SU-DHL-6 (cell line): Measurements from ENCODE around the gene STK32B.

Source experiments
- H2AFZ ChIP-seq: fragments of 200-600 bp; sonication (generic); 2 replicates; pipeline ENCODE4 v1.6.1; 2014; ENCODE audit warnings: low read depth, mild to moderate bottlenecking, moderate library complexity, mixed read lengths, antibody characterized with exemption, low read length; ENCODE audit not compliant: severe bottlenecking
- H3F3A ChIP-seq: fragments of 200-600 bp; shearing (Covaris generic); 2 replicates; pipeline ENCODE4 v1.6.0; 2016; ENCODE audit warnings: antibody characterized with exemption, mild to moderate bottlenecking; ENCODE audit not compliant: insufficient read depth
- H3K27ac ChIP-seq: fragments of 200-600 bp; sonication (generic); 2 replicates; pipeline ENCODE4 v1.5.1; 2016; ENCODE audit warnings: low read depth, mild to moderate bottlenecking, low read length, moderate library complexity, mixed read lengths
- H3K27me3 ChIP-seq: fragments of 200-600 bp; sonication (generic), shearing (Covaris generic); 2 replicates; pipeline ENCODE4 v1.6.0; 2014; ENCODE audit warnings: mild to moderate bottlenecking, low read length
- H3K36me3 ChIP-seq: fragments of 200-600 bp; sonication (generic); 2 replicates; pipeline ENCODE4 v1.6.1; 2014; ENCODE audit warnings: mild to moderate bottlenecking, low read length, mixed read lengths
- H3K4me2 ChIP-seq: fragments of 300-600, 200-600 bp; shearing (Covaris generic), sonication (generic); 2 replicates; pipeline ENCODE4 v1.6.0; 2014; ENCODE audit warnings: low read length, low read depth, mild to moderate bottlenecking; ENCODE audit not compliant: poor library complexity, severe bottlenecking
- H3K4me3 ChIP-seq: fragments of 200-600 bp; sonication (generic); 2 replicates; pipeline ENCODE4 v1.5.1; 2014; ENCODE audit warnings: antibody characterized with exemption, low read length, mild to moderate bottlenecking, mixed read lengths; ENCODE audit not compliant: insufficient read depth, poor library complexity, severe bottlenecking
- H3K79me2 ChIP-seq: fragments of 200-600 bp; sonication (generic); 2 replicates; pipeline ENCODE4 v1.6.1; 2014; ENCODE audit warnings: mild to moderate bottlenecking, low read length, moderate library complexity; ENCODE audit not compliant: insufficient read depth
- H3K9ac ChIP-seq: fragments of 200-600 bp; sonication (generic); 2 replicates; pipeline ENCODE4 v1.7.0; 2014; ENCODE audit warnings: mild to moderate bottlenecking, low read length
- H3K9me2 ChIP-seq: fragments of 200-600 bp; sonication (generic); replicated peaks from 2 replicates; pipeline ENCODE4 v1.6.1; 2014; ENCODE audit warnings: low read length; ENCODE audit not compliant: insufficient read depth
- H3K9me3 ChIP-seq: fragments of 200-600 bp; sonication (generic); 2 replicates; pipeline ENCODE4 v1.6.1; 2014; ENCODE audit warnings: low read length, mixed read lengths; ENCODE audit not compliant: insufficient read depth
- H4K20me1 ChIP-seq: fragments of 200-600 bp; sonication (generic); 2 replicates; pipeline ENCODE4 v1.6.1; 2014; ENCODE audit warnings: low read depth, mild to moderate bottlenecking, antibody characterized with exemption, low read length, moderate library complexity, mixed read lengths
- EZH2phosphoT487 ChIP-seq: fragments of 200-600 bp; sonication (generic), shearing (Covaris generic); conservative IDR thresholded peaks from 2 replicates; pipeline ENCODE4 v1.6.1; 2018; ENCODE audit warnings: mild to moderate bottlenecking, antibody characterized with exemption, low read length, moderate library complexity, mixed read lengths
- TF ChIP-seq, protein P1 (sequence below): fragments of 200-600 bp; sonication (generic); IDR thresholded peaks from one replicate; pipeline ENCODE4 v1.5.1; 2017; ENCODE audit warnings: antibody characterized with exemption, mild to moderate bottlenecking, low read length, moderate library complexity; ENCODE audit not compliant: insufficient read depth, poor library complexity, severe bottlenecking

The STK32B gene

DNA sequence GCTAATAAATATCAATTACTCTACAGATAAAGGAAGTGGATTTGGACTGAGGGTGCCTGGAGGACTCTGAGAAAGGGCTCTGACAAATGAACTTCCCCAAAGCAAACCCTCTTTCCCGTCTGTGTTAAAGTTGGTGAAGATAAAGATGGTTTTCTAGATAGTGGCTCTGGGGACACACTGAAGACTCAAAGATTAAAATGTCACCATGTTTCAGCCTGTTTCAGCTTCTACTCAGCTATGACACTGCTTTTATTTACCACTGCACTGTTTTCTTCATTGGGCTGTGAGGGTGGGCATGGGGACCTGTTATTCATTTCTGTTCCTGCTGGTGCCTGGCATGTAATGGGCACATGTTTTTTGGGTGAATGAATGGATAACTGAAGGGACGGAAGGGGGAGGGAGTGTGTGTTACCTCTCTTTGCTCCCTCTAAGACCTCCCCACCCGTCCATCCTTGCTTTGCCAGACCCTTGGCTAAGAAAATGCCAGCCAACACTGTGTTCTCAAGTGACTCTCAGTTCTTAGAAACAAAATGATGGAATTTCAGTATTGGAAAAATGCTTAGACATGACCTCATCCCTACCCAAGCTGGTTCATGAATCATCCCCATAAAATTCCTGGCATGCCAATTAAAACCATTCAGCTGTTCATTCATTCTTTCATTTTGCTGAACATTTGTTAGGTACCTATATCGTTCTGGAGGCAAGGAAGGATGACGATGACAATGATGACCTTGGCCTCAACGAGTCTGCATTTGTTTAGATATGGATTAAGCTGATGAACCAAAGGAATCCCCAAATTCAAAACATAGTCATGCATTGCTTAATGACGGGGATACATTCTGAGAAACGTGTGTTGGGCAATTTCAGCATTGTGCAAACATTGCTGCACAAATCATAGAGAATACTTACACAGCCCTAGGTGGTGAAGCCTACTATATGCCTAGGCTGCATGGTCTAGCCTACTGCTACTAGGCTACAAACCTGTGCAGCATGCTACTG is 13.4 kb upstream of the STK32B start:
- Histone ChIP-seq H3F3A (no peaks in the 10 kb centered on the region), H3K4me3 (no peak overlapping the region), H3K27me3 (no peaks in the 10 kb centered on the region), H2AFZ (no peak overlapping the region), H3K9ac (no peak overlapping the region), H3K9me3 (no peaks in the 10 kb centered on the region), H4K20me1 (no peaks in the 10 kb centered on the region), H3K79me2 (no peaks in the 10 kb centered on the region), H3K4me2 (no peak overlapping the region), H3K36me3 (no peaks in the 10 kb centered on the region), H3K27ac (no peak overlapping the region), H3K9me2 (no peaks in the 10 kb centered on the region)
- TF ChIP-seq EZH2phosphoT487 = no peak
- TF ChIP-seq, protein P1, sequence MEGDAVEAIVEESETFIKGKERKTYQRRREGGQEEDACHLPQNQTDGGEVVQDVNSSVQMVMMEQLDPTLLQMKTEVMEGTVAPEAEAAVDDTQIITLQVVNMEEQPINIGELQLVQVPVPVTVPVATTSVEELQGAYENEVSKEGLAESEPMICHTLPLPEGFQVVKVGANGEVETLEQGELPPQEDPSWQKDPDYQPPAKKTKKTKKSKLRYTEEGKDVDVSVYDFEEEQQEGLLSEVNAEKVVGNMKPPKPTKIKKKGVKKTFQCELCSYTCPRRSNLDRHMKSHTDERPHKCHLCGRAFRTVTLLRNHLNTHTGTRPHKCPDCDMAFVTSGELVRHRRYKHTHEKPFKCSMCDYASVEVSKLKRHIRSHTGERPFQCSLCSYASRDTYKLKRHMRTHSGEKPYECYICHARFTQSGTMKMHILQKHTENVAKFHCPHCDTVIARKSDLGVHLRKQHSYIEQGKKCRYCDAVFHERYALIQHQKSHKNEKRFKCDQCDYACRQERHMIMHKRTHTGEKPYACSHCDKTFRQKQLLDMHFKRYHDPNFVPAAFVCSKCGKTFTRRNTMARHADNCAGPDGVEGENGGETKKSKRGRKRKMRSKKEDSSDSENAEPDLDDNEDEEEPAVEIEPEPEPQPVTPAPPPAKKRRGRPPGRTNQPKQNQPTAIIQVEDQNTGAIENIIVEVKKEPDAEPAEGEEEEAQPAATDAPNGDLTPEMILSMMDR = no peak

DNA sequence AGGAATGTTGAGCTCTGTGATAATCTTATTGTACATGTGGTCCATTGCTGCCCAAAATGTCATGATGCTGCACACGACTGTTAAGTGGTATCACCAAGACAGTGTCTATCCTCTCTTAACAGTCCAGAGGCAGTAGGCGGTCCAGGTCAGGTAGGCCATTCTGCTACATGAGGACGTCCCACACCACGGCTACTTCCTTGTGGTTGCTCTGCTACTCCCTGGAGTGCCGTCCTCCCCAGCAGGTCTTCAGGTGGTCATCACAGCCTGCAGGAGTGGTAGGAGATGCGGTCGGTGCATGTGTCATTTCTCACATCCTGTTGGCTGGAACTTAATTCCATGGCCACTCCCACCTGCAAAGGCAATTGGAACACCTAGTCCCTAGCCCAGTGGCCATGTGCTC is 11.5 kb upstream of the STK32B start:
- H3K36me3 ChIP-seq = no peaks in the 10 kb centered on the region
- H3K79me2 ChIP-seq = no peaks in the 10 kb centered on the region
- no peak overlapping the region for H3K4me2 ChIP-seq
- no peak overlapping the region for H3K27ac ChIP-seq
- H2AFZ ChIP-seq = no peak overlapping the region
- H3K9me3 ChIP-seq = no peaks in the 10 kb centered on the region
- no peak overlapping the region for H3K4me3 ChIP-seq
- TF ChIP-seq, protein P1 = no peak
- TF ChIP-seq EZH2phosphoT487 = no peak
- no peaks in the 10 kb centered on the region for H3K9me2 ChIP-seq
- H3K27me3 ChIP-seq = no peaks in the 10 kb centered on the region
- no peaks in the 10 kb centered on the region for H3F3A ChIP-seq
- H4K20me1 ChIP-seq = no peaks in the 10 kb centered on the region
- H3K9ac ChIP-seq = no peak overlapping the region

DNA sequence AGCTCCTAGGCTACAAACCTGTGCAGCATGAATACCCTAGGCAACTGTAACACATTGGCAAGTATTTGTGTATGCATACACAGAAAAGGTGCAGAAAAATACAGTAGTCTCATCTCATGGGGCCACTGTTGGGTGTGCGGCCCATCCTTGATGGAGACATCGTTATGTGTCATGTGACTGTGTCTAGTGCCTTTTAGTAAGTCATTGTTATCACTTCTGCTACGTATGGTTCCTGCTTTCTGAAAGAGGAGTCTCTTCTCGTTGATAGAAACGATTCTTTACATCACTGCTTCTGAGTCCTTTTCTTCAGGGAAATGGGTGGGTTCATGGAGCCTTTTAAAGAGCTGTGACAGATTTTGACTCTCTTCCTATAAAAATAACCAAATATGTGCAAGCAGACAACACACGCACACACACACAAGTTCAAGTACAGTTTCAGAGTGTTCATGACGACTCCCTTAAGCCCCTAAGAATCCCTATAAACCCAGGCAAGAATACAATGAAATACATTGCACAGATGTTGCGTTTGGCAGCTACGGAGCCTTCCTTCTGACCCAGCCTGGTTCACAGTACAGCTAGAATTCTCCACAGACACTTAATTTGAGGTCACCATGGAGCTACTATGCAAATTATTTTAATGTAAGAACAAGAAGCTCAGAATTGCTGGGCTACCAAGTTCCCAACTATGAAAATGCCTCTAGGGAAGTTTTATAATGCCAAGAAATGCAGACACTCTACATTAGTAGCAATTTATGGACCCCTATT is 10.2 kb upstream of the STK32B start:
- no peaks in the 10 kb centered on the region for H3K27me3 ChIP-seq
- no peak overlapping the region for H3K9ac ChIP-seq
- H3K9me2 ChIP-seq = no peaks in the 10 kb centered on the region
- no peaks in the 10 kb centered on the region for H3K9me3 ChIP-seq
- H3K36me3 ChIP-seq = no peaks in the 10 kb centered on the region
- no peaks in the 10 kb centered on the region for H4K20me1 ChIP-seq
- TF ChIP-seq, protein P1 = no peak
- no peak for TF ChIP-seq EZH2phosphoT487
- H2AFZ ChIP-seq = no peak overlapping the region
- H3K4me2 ChIP-seq = no peak overlapping the region
- no peak overlapping the region for H3K27ac ChIP-seq
- no peaks in the 10 kb centered on the region for H3F3A ChIP-seq
- H3K4me3 ChIP-seq = no peak overlapping the region
- H3K79me2 ChIP-seq = no peaks in the 10 kb centered on the region
